HCT116 (cell line): ENCODE data around the gene SLC17A1. TPM values are rescaled to one million over a fixed set of nuclear protein-coding genes. Genes with fewer than 3 reads are reported as not detected.

Experiments used
- ATAC-seq: fragments of 200-7000 bp; cut with Tn5 transposase; 2 replicates; pipeline ENCODE4 v1.9.1; 2020; ENCODE audit warnings: mild to moderate bottlenecking, moderate library complexity
- BruUV-seq: library from RNA; stranded (reverse); fragments of 400-500 nt; replicated peaks from 2 replicates; lab custom pipeline; 2021; lab: Mats Ljungman, UMichigan
- CTCF ChIA-PET: fragments of 300-600 bp; sonication (Branson Sonifier 250); formaldehyde crosslinking; loops from one replicate; lab custom pipeline; 2021; ENCODE audit warnings: antibody characterized with exemption; lab: Charles Lee
- POLR2A ChIA-PET: fragments of 300-600, 350-600 bp; sonication (Branson Sonifier 250); formaldehyde crosslinking; loops from one replicate; lab custom pipeline; 2021; ENCODE audit warnings: antibody characterized with exemption; lab: Charles Lee
- RAD21 ChIA-PET, 2 experiments: fragments of 300-600 bp; sonication (Branson Sonifier 250); formaldehyde crosslinking; loops; one replicate each; lab custom pipeline; 2023; ENCODE audit warnings: low total read pairs in 2 of 2; ENCODE audit not compliant: uncharacterized antibody in 2 of 2, unreplicated experiment in 2 of 2, low non-redundant PET in 1 of 2; lab: Charles Lee
- DNase-seq: peaks from one replicate; pipeline ENCODE4 v3.0.0-alpha.2; 2010; ENCODE audit warnings: low read depth, low spot score
- H2AFZ ChIP-seq: fragments of 200-600 bp; shearing (Covaris generic), sonication (generic); 2 replicates; pipeline ENCODE4 v1.6.1; 2017; ENCODE audit warnings: low read depth, mixed run types, mixed read lengths, antibody characterized with exemption, low read length; ENCODE audit not compliant: poor library complexity, severe bottlenecking
- H3K27ac ChIP-seq: 2 replicates; pipeline ENCODE4 v1.5.1; 2012; ENCODE audit warnings: low read depth, low read length
- H3K27me3 ChIP-seq: fragments of 200-600 bp; sonication (generic); 2 replicates; pipeline ENCODE4 v1.6.1; 2016; ENCODE audit warnings: mixed run types, low read length, mixed read lengths; ENCODE audit not compliant: insufficient read depth
- H3K36me3 ChIP-seq, 2 experiments: fragments of 200-500 bp in 1 of 2; fragments of 200-600 bp in 1 of 2; sonication (Bioruptor generic) in 1 of 2; sonication (generic) in 1 of 2; 2 replicates each; pipeline versions ENCODE4 v1.5.1 to v1.6.1; 2014 to 2016; ENCODE audit warnings: low read length in 2 of 2, inconsistent platforms in 1 of 2, mixed read lengths in 1 of 2, mixed run types in 1 of 2; ENCODE audit not compliant: insufficient read depth in 2 of 2, control insufficient read depth in 1 of 2
- H3K4me1 ChIP-seq, 2 experiments: fragments of 200-600 bp in 1 of 2; sonication (generic) in 1 of 2; 2 replicates each; pipeline versions ENCODE4 v1.5.1 to v1.6.1; 2012 to 2017; ENCODE audit warnings: low read length in 2 of 2, inconsistent platforms in 1 of 2, mild to moderate bottlenecking in 1 of 2, mixed read lengths in 1 of 2, mixed run types in 1 of 2, moderate library complexity in 1 of 2; ENCODE audit not compliant: insufficient read depth in 2 of 2, control insufficient read depth in 1 of 2
- H3K4me2 ChIP-seq: fragments of 200-600 bp; sonication (generic); 2 replicates; pipeline ENCODE4 v1.6.1; 2017; ENCODE audit warnings: mixed run types, low read length, mixed read lengths
- H3K4me3 ChIP-seq, 2 experiments: fragments of 200-600 bp in 1 of 2; sonication (generic) in 1 of 2; replicated peaks in 1 of 2; 2 replicates each; pipeline ENCODE4 v1.5.1; 2011 to 2016; ENCODE audit warnings: low read length in 2 of 2, control low read depth in 1 of 2, low read depth in 1 of 2, mild to moderate bottlenecking in 1 of 2, mixed read lengths in 1 of 2, mixed run types in 1 of 2
- H3K79me2 ChIP-seq: fragments of 200-600 bp; sonication (generic); 2 replicates; pipeline ENCODE4 v1.6.1; 2017; ENCODE audit warnings: mild to moderate bottlenecking, mixed run types, low read length, moderate library complexity, mixed read lengths; ENCODE audit not compliant: insufficient read depth
- H3K9ac ChIP-seq: fragments of 200-600 bp; sonication (generic); 2 replicates; pipeline ENCODE4 v1.6.1; 2016; ENCODE audit warnings: low read length, mixed read lengths
- H3K9me2 ChIP-seq: fragments of 200-600 bp; sonication (generic), shearing (Covaris generic); 2 replicates; pipeline ENCODE4 v1.6.1; 2017; ENCODE audit warnings: mixed run types, mild to moderate bottlenecking, moderate library complexity; ENCODE audit not compliant: insufficient read depth
- H3K9me3 ChIP-seq, 2 experiments: fragments of 200-500 bp in 1 of 2; fragments of 200-600 bp in 1 of 2; sonication (Bioruptor generic) in 1 of 2; sonication (generic) in 1 of 2; 2 replicates each; pipeline ENCODE4 v1.6.1; 2014 to 2017; ENCODE audit warnings: low read length in 2 of 2, mixed read lengths in 2 of 2, inconsistent platforms in 1 of 2, low read depth in 1 of 2, mild to moderate bottlenecking in 1 of 2, mixed run types in 1 of 2, moderate library complexity in 1 of 2; ENCODE audit not compliant: control insufficient read depth in 1 of 2, insufficient read depth in 1 of 2
- H4K20me1 ChIP-seq: fragments of 200-600 bp; sonication (generic), shearing (Covaris generic); 2 replicates; pipeline ENCODE4 v1.6.1; 2017; ENCODE audit warnings: mixed run types, mild to moderate bottlenecking, moderate library complexity; ENCODE audit not compliant: insufficient read depth
- CBX3 ChIP-seq: IDR thresholded peaks from 2 replicates; pipeline ENCODE4 v1.6.1; 2012; ENCODE audit warnings: low read depth
- CTCF ChIP-seq, 3 experiments: fragments of 200-600 bp in 1 of 3; sonication (generic) in 1 of 3; IDR thresholded peaks in 2 of 3; conservative IDR thresholded peaks in 1 of 3; 2 replicates each; pipeline ENCODE4 v1.5.1; 2012 to 2017; ENCODE audit warnings: low read depth in 2 of 3, low read length in 2 of 3, antibody characterized with exemption in 1 of 3, borderline replicate concordance in 1 of 3, control low read depth in 1 of 3, mild to moderate bottlenecking in 1 of 3, mixed read lengths in 1 of 3, mixed run types in 1 of 3, moderate library complexity in 1 of 3; ENCODE audit not compliant: insufficient read depth in 1 of 3
- EGR1 ChIP-seq: IDR thresholded peaks from 2 replicates; pipeline ENCODE4 v1.6.1; 2012; ENCODE audit warnings: low read depth
- EZH2phosphoT487 ChIP-seq: fragments of 200-600 bp; IDR thresholded peaks from 2 replicates; pipeline ENCODE4 v1.6.1; 2018; ENCODE audit warnings: antibody characterized with exemption, borderline replicate concordance
- FOSL1 ChIP-seq: IDR thresholded peaks from 2 replicates; pipeline ENCODE4 v1.6.1; 2012; ENCODE audit warnings: low read depth
- MAX ChIP-seq: IDR thresholded peaks from 2 replicates; pipeline ENCODE4 v1.6.1; 2012
- POLR2A ChIP-seq: IDR thresholded peaks from 2 replicates; pipeline ENCODE4 v1.7.0; 2011; ENCODE audit warnings: borderline replicate concordance; ENCODE audit not compliant: insufficient read depth, insufficient read length; ENCODE audit errors: extremely low read depth
- POLR2AphosphoS5 ChIP-seq: IDR thresholded peaks from 2 replicates; pipeline ENCODE4 v1.6.1; 2011; ENCODE audit warnings: mild to moderate bottlenecking, low read depth, low read length, moderate library complexity
- RAD21 ChIP-seq: IDR thresholded peaks from 2 replicates; pipeline ENCODE4 v1.6.1; 2012; ENCODE audit warnings: low read depth, mild to moderate bottlenecking
- YY1 ChIP-seq: IDR thresholded peaks from 2 replicates; pipeline ENCODE4 v1.6.1; 2011; ENCODE audit warnings: low read length, low read depth, moderate library complexity, mild to moderate bottlenecking; ENCODE audit not compliant: insufficient replicate concordance; ENCODE audit errors: extremely low read depth
- ZBTB33 ChIP-seq: IDR thresholded peaks from 2 replicates; pipeline ENCODE4 v1.6.1; 2011; ENCODE audit warnings: mild to moderate bottlenecking, low read length, moderate library complexity; ENCODE audit not compliant: insufficient replicate concordance; ENCODE audit errors: extremely low read depth
- ZFX ChIP-seq: fragments of 450-650 bp; IDR thresholded peaks from 2 replicates; pipeline ENCODE4 v1.6.1; 2017
- ZNF274 ChIP-seq: fragments of 200-500 bp; sonication (Bioruptor generic); IDR thresholded peaks from 2 replicates; pipeline ENCODE4 v1.6.1; 2014; ENCODE audit warnings: mild to moderate bottlenecking, low read depth, low read length, inconsistent platforms
- intact Hi-C: fragments of 100-400 bp; cut with micrococcal nuclease; formaldehyde crosslinking; loops from 2 replicates; pipeline ENCODE4 v1.10.0; 2022
- total RNA-seq: library from RNA; stranded (reverse); gene quantifications from one replicate; pipeline ENCODE4 v1.2.1, GENCODE V29; 2021; ENCODE audit not compliant: unreplicated experiment

Gene SLC17A1
- total RNA-seq, 1 experiment from 2014 or later: not detected

- no peaks in the 10 kb centered on the region for H3K9me3 ChIP-seq
- ChIA-PET POLR2A (no interaction called here), CTCF (interaction anchor here (0.9 to 1.7 kb wide), 5 partner anchors 16 to 204 kb away, joined by 3 to 4 read pairs (median 3); no protein-coding TSS in a partner anchor), RAD21 (interaction anchor here in 1 of 2 experiments (0.5 to 0.9 kb wide), 2 partner anchors 93 to 120 kb away, joined by 3 to 4 read pairs; no protein-coding TSS in a partner anchor)
- H3K36me3 ChIP-seq: no peaks in the 10 kb centered on the region
- no TSS peak for BruUV-seq
- no peak overlapping the region for H3K4me2 ChIP-seq
- no peaks in the 10 kb centered on the region for H3K79me2 ChIP-seq
- H3K27me3 ChIP-seq: no peaks in the 10 kb centered on the region
- intact Hi-C loops: loop anchor here (1.0 to 2.0 kb wide), 3 partner anchors 102 to 215 kb away; no protein-coding TSS in a partner anchor
- TF ChIP-seq YY1 (no peak), EZH2phosphoT487 (no peak), FOSL1 (no peak), ZFX (no peak), EGR1 (no peak), ZBTB33 (no peak), POLR2AphosphoS5 (no peak), MAX (no peak), CTCF (IDR thresholded peaks at IDR 0.05 in 2 of 3, conservative IDR thresholded peaks at IDR 0.05 in 1 of 3; ENCODE audit: borderline replicate concordance in 1 of 3, insufficient read depth in 1 of 3, low read depth in 2 of 3, low read length in 2 of 3) (peak; percentile 44 to 75 (median 75); a peak in 5 of 6 replicates), RAD21 (peak; percentile 61), ZNF274 (no peak), POLR2A (no peak), CBX3 (0 out of 2 replicates have a peak, but pooled peaks have one; percentile 27)
- H3K9me2 ChIP-seq: no peaks in the 10 kb centered on the region; the same call in 1 of the 2 replicates
- no peak overlapping the region for H3K4me3 ChIP-seq
- DNase-seq: peak; percentile 45
- ATAC-seq: peak; percentile 99
- no peaks in the 10 kb centered on the region for H4K20me1 ChIP-seq
- H3K9ac ChIP-seq: no peak overlapping the region
- H3K4me1 ChIP-seq: no peaks in the 10 kb centered on the region
- no peak overlapping the region for H3K27ac ChIP-seq
- peak overlapping the region; percentile 33 for H2AFZ ChIP-seq
Measured at GRCh38 chr6:25788305-25788922, 43.4 kb downstream of the SLC17A1 start.
